K562 (cell line): ENCODE data around the gene HYAL3. TPM values are rescaled to one million over a fixed set of nuclear protein-coding genes. Genes with fewer than 3 reads are reported as not detected.

ENCODE experiments used
- CREB1 ChIP-seq, 2 experiments: sonication (generic) in 1 of 2; formaldehyde crosslinking in 1 of 2; IDR thresholded peaks; 2 replicates each; pipeline versions ENCODE4 v1.6.1 to v1.8.0; 2012 to 2022; ENCODE audit warnings: inconsistent platforms in 1 of 2, mild to moderate bottlenecking in 1 of 2, missing genetic modification reagents in 1 of 2, moderate library complexity in 1 of 2
- CREBBP ChIP-seq: IDR thresholded peaks from one replicate; pipeline ENCODE4 v1.6.1; 2012; ENCODE audit warnings: low read depth, mild to moderate bottlenecking, control low read depth, inconsistent platforms, low read length
- FOSL1 ChIP-seq: fragments of 200-800 bp; sonication (Bioruptor generic); conservative IDR thresholded peaks from 2 replicates; pipeline ENCODE4 v1.6.1; 2016; ENCODE audit warnings: missing genetic modification characterization, missing compliant biosample characterization
- GTF3C2 ChIP-seq: IDR thresholded peaks from 3 replicates; pipeline ENCODE4 v1.6.1; 2011; ENCODE audit warnings: borderline replicate concordance, mild to moderate bottlenecking, moderate library complexity; ENCODE audit not compliant: insufficient read length; ENCODE audit errors: extremely low read depth
- JUN ChIP-seq, 2 experiments: sonication (generic) in 1 of 2; formaldehyde crosslinking in 1 of 2; IDR thresholded peaks; 2 replicates each; pipeline versions ENCODE4 v1.6.1 to v1.8.0; 2012 to 2022; ENCODE audit warnings: borderline replicate concordance in 2 of 2, mild to moderate bottlenecking in 2 of 2, improper control_type of control experiment in 1 of 2, low read depth in 1 of 2, low read length in 1 of 2, missing genetic modification reagents in 1 of 2
- NRF1 ChIP-seq, 2 experiments: fragments of 450-650 bp; IDR thresholded peaks in 1 of 2; conservative IDR thresholded peaks in 1 of 2; 2 replicates each; pipeline ENCODE4 v1.6.1; 2014; ENCODE audit warnings: mild to moderate bottlenecking in 2 of 2
- NUFIP1 ChIP-seq: fragments of 450-650 bp; IDR thresholded peaks from 2 replicates; pipeline ENCODE4 v1.6.1; 2018; ENCODE audit not compliant: partially characterized antibody
- POLR2AphosphoS2 ChIP-seq: IDR thresholded peaks from 2 replicates; pipeline ENCODE4 v1.6.1; 2012; ENCODE audit warnings: low read length, improper control_type of control experiment
- STAT5A ChIP-seq: IDR thresholded peaks from 2 replicates; pipeline ENCODE4 v1.6.1; 2012; ENCODE audit warnings: low read length, inconsistent platforms, borderline replicate concordance
- ZBTB2 ChIP-seq: fragments of 450-650 bp; IDR thresholded peaks from 2 replicates; pipeline ENCODE4 v1.6.1; 2016; ENCODE audit warnings: antibody characterized with exemption
- ZC3H11A ChIP-seq: IDR thresholded peaks from 2 replicates; pipeline ENCODE4 v1.6.1; 2012; ENCODE audit warnings: low read depth, low read length, improper control_type of control experiment
- ZNF431 ChIP-seq: sonication (generic); formaldehyde crosslinking; IDR thresholded peaks from 2 replicates; pipeline ENCODE4 v1.8.0; 2022; ENCODE audit warnings: mild to moderate bottlenecking, missing genetic modification reagents
- ZNF57 ChIP-seq: fragments of 450-650 bp; formaldehyde crosslinking; IDR thresholded peaks from 2 replicates; pipeline ENCODE4 v1.4.0; 2020; ENCODE audit warnings: mild to moderate bottlenecking, moderate library complexity
- ZNF583 ChIP-seq: fragments of 250-450 bp; sonication (Bioruptor Pico); IDR thresholded peaks from 2 replicates; pipeline ENCODE4 v1.4.0; 2020
- ZNF668 ChIP-seq: fragments of 250-450 bp; sonication (Bioruptor Pico); IDR thresholded peaks from 2 replicates; pipeline ENCODE4 v1.8.0; 2022; ENCODE audit warnings: mild to moderate bottlenecking, inconsistent platforms
- polyA plus RNA-seq, 8 experiments: library from polyadenylated mRNA; depleted of rRNA in 4 of 8; stranded (reverse) in 5 of 8; unstranded in 3 of 8; fragments of >200 nt; fragmentation: Nextera tagmentation in 2 of 8; fragmentation: Illumina TruSeq in 1 of 8; extraction: Ambion mirVana in 2 of 8; extraction: Trizol in 1 of 8; gene quantifications; 2 replicates each; pipeline versions ENCODE4 v1.2.1 to v1.2.3, GENCODE V29; 2011 to 2014; ENCODE audit warnings: inconsistent platforms in 1 of 8, missing spikeins in 1 of 8
- total RNA-seq, 7 experiments: library from RNA; depleted of rRNA in 6 of 7; stranded (reverse); fragments of >200 nt in 6 of 7; fragmentation: Illumina TruSeq in 2 of 7; extraction: Trizol in 2 of 7; gene quantifications; 2 replicates each; pipeline versions ENCODE4 v1.2.1 to v1.2.3, GENCODE V29; 2011 to 2021; ENCODE audit warnings: low replicate concordance in 1 of 7
- TF ChIP-seq, protein P1 (sequence below): fragments of 250-450 bp; sonication (Bioruptor Pico); IDR thresholded peaks from 2 replicates; pipeline ENCODE4 v1.5.0; 2021
- TF ChIP-seq, protein P2 (sequence below): sonication (generic); formaldehyde crosslinking; IDR thresholded peaks from 2 replicates; pipeline ENCODE4 v1.9.0; 2022; ENCODE audit warnings: mild to moderate bottlenecking, missing genetic modification reagents
- TF ChIP-seq, protein P3 (sequence below): fragments of 450-650 bp; IDR thresholded peaks from one replicate; pipeline ENCODE4 v1.6.1; 2018; ENCODE audit warnings: mild to moderate bottlenecking, moderate library complexity; ENCODE audit not compliant: partially characterized antibody
- TF ChIP-seq, protein P4 (sequence below): fragments of 250-450 bp; sonication (Bioruptor Pico); IDR thresholded peaks from 2 replicates; pipeline ENCODE4 v1.8.0; 2022; ENCODE audit warnings: inconsistent platforms

The HYAL3 gene
- total and polyA plus RNA-seq, 9 of the 15 experiments (the other 6 are each of a cell fraction or from before 2014, with no cell fraction given), result 0.38 to 9.1 (median 6.8) TPM

- no peak for TF ChIP-seq ZNF57 (CRISPR knock-in tag)
- TF ChIP-seq NUFIP1, result no peak
- TF ChIP-seq JUN (IDR thresholded peaks at IDR 0.05; ENCODE audit: borderline replicate concordance, low read depth, low read length), result peak; percentile 78; the same call in 1 of the 2 replicates
- no peak for TF ChIP-seq JUN (CRISPR knock-in tag; IDR thresholded peaks at IDR 0.05; ENCODE audit: borderline replicate concordance)
- TF ChIP-seq, protein P1, sequence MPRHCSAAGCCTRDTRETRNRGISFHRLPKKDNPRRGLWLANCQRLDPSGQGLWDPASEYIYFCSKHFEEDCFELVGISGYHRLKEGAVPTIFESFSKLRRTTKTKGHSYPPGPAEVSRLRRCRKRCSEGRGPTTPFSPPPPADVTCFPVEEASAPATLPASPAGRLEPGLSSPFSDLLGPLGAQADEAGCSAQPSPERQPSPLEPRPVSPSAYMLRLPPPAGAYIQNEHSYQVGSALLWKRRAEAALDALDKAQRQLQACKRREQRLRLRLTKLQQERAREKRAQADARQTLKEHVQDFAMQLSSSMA (CRISPR knock-in tag), result no peak
- TF ChIP-seq POLR2AphosphoS2, result no peak
- no peak for TF ChIP-seq GTF3C2
- no peak for TF ChIP-seq ZNF583 (CRISPR knock-in tag)
- TF ChIP-seq ZC3H11A, result no peak
- TF ChIP-seq, protein P2, sequence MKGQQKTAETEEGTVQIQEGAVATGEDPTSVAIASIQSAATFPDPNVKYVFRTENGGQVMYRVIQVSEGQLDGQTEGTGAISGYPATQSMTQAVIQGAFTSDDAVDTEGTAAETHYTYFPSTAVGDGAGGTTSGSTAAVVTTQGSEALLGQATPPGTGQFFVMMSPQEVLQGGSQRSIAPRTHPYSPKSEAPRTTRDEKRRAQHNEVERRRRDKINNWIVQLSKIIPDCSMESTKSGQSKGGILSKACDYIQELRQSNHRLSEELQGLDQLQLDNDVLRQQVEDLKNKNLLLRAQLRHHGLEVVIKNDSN (CRISPR knock-in tag), result peak; percentile 17; the same call in 1 of the 2 replicates
- TF ChIP-seq CREB1 (IDR thresholded peaks at IDR 0.05), result no peak
- TF ChIP-seq CREB1 (CRISPR knock-in tag; IDR thresholded peaks at IDR 0.05), result 0 out of 2 replicates have a peak, but pooled peaks have one; percentile 27
- TF ChIP-seq, protein P3, sequence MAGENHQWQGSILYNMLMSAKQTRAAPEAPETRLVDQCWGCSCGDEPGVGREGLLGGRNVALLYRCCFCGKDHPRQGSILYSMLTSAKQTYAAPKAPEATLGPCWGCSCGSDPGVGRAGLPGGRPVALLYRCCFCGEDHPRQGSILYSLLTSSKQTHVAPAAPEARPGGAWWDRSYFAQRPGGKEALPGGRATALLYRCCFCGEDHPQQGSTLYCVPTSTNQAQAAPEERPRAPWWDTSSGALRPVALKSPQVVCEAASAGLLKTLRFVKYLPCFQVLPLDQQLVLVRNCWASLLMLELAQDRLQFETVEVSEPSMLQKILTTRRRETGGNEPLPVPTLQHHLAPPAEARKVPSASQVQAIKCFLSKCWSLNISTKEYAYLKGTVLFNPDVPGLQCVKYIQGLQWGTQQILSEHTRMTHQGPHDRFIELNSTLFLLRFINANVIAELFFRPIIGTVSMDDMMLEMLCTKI, result no peak
- peak; percentile 79 for TF ChIP-seq FOSL1
- TF ChIP-seq STAT5A, result no peak
- peak; percentile 48 to 64 for TF ChIP-seq NRF1 (conservative IDR thresholded peaks at IDR 0.05 in 1 of 2, IDR thresholded peaks at IDR 0.05 in 1 of 2)
- no peak for TF ChIP-seq CREBBP
- TF ChIP-seq ZNF431 (CRISPR knock-in tag), result no peak
- TF ChIP-seq ZNF668 (CRISPR knock-in tag), result no peak
- TF ChIP-seq ZBTB2, result no peak
- TF ChIP-seq, protein P4, sequence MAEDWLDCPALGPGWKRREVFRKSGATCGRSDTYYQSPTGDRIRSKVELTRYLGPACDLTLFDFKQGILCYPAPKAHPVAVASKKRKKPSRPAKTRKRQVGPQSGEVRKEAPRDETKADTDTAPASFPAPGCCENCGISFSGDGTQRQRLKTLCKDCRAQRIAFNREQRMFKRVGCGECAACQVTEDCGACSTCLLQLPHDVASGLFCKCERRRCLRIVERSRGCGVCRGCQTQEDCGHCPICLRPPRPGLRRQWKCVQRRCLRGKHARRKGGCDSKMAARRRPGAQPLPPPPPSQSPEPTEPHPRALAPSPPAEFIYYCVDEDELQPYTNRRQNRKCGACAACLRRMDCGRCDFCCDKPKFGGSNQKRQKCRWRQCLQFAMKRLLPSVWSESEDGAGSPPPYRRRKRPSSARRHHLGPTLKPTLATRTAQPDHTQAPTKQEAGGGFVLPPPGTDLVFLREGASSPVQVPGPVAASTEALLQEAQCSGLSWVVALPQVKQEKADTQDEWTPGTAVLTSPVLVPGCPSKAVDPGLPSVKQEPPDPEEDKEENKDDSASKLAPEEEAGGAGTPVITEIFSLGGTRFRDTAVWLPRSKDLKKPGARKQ (CRISPR knock-in tag), result no peak
These were observed 17.5 kb upstream of the HYAL3 start (continued) for GRCh38 chr3:50316657-50317242.
